ENCODE results near the gene GDF15.

GDF15 gene

GRCh38 chr19:18432275-18433014, 46.5 kb downstream of the GDF15 start:
- ATAC-seq = no peak
- TF ChIP-seq ZC3H10 (CRISPR knock-in tag; IDR thresholded peaks at IDR 0.05) (no peak), ZFP30 (CRISPR knock-in tag; IDR thresholded peaks at IDR 0.05) (no peak), BACH2 (CRISPR knock-in tag; IDR thresholded peaks at IDR 0.05; ENCODE audit: borderline replicate concordance) (no peak), TCF4 (CRISPR knock-in tag; IDR thresholded peaks at IDR 0.05; ENCODE audit: borderline replicate concordance) (no peak), ISL1 (CRISPR knock-in tag; IDR thresholded peaks at IDR 0.05) (no peak), OSR1 (CRISPR knock-in tag; IDR thresholded peaks at IDR 0.05) (no peak), ESRRG (CRISPR knock-in tag; IDR thresholded peaks at IDR 0.05) (no peak), ZFP3 (CRISPR knock-in tag; IDR thresholded peaks at IDR 0.05) (no peak), CSDC2 (CRISPR knock-in tag; IDR thresholded peaks at IDR 0.05) (no peak), ZNF8 (CRISPR knock-in tag; IDR thresholded peaks at IDR 0.05) (no peak), PPARA (CRISPR knock-in tag; IDR thresholded peaks at IDR 0.05; ENCODE audit: borderline replicate concordance) (no peak), ZNF565 (CRISPR knock-in tag; conservative IDR thresholded peaks at IDR 0.05; ENCODE audit: low read depth) (no peak), TSHZ2 (CRISPR knock-in tag; IDR thresholded peaks at IDR 0.05) (no peak)
- TF ChIP-seq, protein P1, sequence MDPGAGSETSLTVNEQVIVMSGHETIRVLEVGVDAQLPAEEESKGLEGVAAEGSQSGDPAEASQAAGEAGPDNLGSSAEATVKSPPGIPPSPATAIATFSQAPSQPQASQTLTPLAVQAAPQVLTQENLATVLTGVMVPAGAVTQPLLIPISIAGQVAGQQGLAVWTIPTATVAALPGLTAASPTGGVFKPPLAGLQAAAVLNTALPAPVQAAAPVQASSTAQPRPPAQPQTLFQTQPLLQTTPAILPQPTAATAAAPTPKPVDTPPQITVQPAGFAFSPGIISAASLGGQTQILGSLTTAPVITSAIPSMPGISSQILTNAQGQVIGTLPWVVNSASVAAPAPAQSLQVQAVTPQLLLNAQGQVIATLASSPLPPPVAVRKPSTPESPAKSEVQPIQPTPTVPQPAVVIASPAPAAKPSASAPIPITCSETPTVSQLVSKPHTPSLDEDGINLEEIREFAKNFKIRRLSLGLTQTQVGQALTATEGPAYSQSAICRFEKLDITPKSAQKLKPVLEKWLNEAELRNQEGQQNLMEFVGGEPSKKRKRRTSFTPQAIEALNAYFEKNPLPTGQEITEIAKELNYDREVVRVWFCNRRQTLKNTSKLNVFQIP (CRISPR knock-in tag; IDR thresholded peaks at IDR 0.05; ENCODE audit: borderline replicate concordance, low read depth) = no peak
- TF ChIP-seq, protein P2, sequence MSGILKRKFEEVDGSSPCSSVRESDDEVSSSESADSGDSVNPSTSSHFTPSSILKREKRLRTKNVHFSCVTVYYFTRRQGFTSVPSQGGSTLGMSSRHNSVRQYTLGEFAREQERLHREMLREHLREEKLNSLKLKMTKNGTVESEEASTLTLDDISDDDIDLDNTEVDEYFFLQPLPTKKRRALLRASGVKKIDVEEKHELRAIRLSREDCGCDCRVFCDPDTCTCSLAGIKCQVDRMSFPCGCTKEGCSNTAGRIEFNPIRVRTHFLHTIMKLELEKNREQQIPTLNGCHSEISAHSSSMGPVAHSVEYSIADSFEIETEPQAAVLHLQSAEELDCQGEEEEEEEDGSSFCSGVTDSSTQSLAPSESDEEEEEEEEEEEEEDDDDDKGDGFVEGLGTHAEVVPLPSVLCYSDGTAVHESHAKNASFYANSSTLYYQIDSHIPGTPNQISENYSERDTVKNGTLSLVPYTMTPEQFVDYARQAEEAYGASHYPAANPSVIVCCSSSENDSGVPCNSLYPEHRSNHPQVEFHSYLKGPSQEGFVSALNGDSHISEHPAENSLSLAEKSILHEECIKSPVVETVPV (CRISPR knock-in tag; IDR thresholded peaks at IDR 0.05) = no peak

GRCh38 chr19:18433015-18433691, 47.2 kb downstream of the GDF15 start:
- no peak for ATAC-seq
- TF ChIP-seq PATZ1 (CRISPR knock-in tag; IDR thresholded peaks at IDR 0.05; ENCODE audit: borderline replicate concordance) = peak; percentile 73; the same call in 1 of the 2 replicates
- TF ChIP-seq ISL1 (CRISPR knock-in tag; IDR thresholded peaks at IDR 0.05) = no peak
- peak; percentile 40; the same call in 1 of the 2 replicates for TF ChIP-seq ZFP3 (CRISPR knock-in tag; IDR thresholded peaks at IDR 0.05)
- no peak for TF ChIP-seq ZNF70 (CRISPR knock-in tag; IDR thresholded peaks at IDR 0.05)
- TF ChIP-seq ESRRG (CRISPR knock-in tag; IDR thresholded peaks at IDR 0.05) = 0 out of 2 replicates have a peak, but pooled peaks have one; percentile 3

- TF ChIP-seq ZNF70 (CRISPR knock-in tag; IDR thresholded peaks at IDR 0.05) (no peak), ESRRG (CRISPR knock-in tag; IDR thresholded peaks at IDR 0.05) (no peak), GLIS3 (CRISPR knock-in tag; IDR thresholded peaks at IDR 0.05) (peak; percentile 76; the same call in 1 of the 2 replicates), BACH2 (CRISPR knock-in tag; IDR thresholded peaks at IDR 0.05; ENCODE audit: borderline replicate concordance) (no peak), SNAI2 (CRISPR knock-in tag; IDR thresholded peaks at IDR 0.05) (no peak), ZC3H10 (CRISPR knock-in tag; IDR thresholded peaks at IDR 0.05) (0 out of 2 replicates have a peak, but pooled peaks have one; percentile 23), TCF4 (CRISPR knock-in tag; IDR thresholded peaks at IDR 0.05; ENCODE audit: borderline replicate concordance) (no peak), TSHZ2 (CRISPR knock-in tag; IDR thresholded peaks at IDR 0.05) (no peak), CSDC2 (CRISPR knock-in tag; IDR thresholded peaks at IDR 0.05) (no peak), ZNF8 (CRISPR knock-in tag; IDR thresholded peaks at IDR 0.05) (no peak)
- ATAC-seq = no peak
Observed at GRCh38 chr19:18433735-18434398, 47.9 kb downstream of the GDF15 start.

Data from SK-N-SH treated with all-trans-retinoic acid at 6 μM for 48 hours (cell line).